ENCODE results near the gene ABHD16B. TPM values are rescaled to one million over a fixed set of nuclear protein-coding genes. Genes with fewer than 3 reads are reported as not detected.

ABHD16B gene
- total and polyA plus RNA-seq, 2 of the 13 experiments (the other 11 are each of a cell fraction or from before 2014, with no cell fraction given) = not detected

DNA sequence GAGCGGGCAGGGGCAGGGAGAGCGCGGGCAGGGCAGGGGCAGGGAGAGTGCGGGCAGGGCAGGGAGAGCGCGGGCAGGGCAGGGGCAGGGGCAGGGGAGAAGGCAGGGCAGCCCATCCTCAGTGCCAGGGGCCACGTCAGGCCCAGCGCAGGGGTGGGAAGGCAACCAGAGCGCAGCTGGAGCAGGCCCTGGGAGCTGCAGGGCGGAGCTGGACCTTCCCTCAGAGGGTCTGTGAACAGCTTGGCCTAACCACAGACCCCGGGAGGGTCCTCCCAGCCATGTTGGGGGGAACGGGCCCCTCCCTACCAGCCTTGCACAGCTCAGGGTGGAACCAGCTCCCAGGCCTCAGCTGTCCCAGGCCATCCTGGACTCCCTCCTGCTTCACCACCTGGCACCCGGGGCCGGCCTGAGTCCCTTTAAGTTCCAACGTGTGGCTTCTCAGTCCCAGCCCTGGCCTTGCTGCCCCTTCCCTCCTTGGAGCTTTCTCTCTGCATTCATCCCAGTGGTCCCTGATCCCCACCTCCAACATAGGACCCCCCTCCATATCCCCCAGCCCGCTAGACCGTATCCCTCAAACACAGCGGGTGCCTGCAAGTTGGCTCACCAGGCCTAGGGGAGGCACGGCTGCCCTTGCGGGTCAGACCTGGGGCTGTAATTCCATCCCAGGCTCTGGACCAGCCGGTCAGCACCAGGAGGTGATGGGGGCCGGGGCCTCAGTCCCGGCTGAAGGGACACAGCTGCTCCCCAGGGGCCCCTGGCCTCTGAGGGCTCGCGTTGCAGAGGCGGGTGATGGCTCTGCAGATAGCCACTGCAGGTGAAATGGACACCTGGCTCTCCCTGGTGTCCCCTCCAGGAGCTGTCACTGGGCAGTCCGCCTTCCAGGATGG, 24.6 kb upstream of the ABHD16B start:
- CTCF ChIA-PET (ENCODE audit: low intra/inter-chr PET ratio, low total read pairs) = no interaction called here
- H3K4me1 ChIP-seq (ENCODE audit: insufficient read depth, low read length) = peaks cover 64% of the 10 kb centered on the region
- POLR2A ChIA-PET = interaction anchor here (1.2 kb wide), 2 partner anchors 11 to 66 kb away, joined by 3 to 6 read pairs; no protein-coding TSS in a partner anchor

More for the DNA sequence above, 24.6 kb upstream of the ABHD16B start:
- TF ChIP-seq MZF1 (CRISPR knock-in tag; IDR thresholded peaks at IDR 0.05; ENCODE audit: borderline replicate concordance) (no peak), ZNF576 (CRISPR knock-in tag; IDR thresholded peaks at IDR 0.05) (0 out of 2 replicates have a peak, but pooled peaks have one; percentile 45), AHR (CRISPR knock-in tag; IDR thresholded peaks at IDR 0.05) (0 out of 2 replicates have a peak, but pooled peaks have one; percentile 1), ZSCAN25 (CRISPR knock-in tag; IDR thresholded peaks at IDR 0.05) (peak; percentile 94), ZNF687 (CRISPR knock-in tag; IDR thresholded peaks at IDR 0.05) (peak; percentile 31)
- TF ChIP-seq, protein P1, sequence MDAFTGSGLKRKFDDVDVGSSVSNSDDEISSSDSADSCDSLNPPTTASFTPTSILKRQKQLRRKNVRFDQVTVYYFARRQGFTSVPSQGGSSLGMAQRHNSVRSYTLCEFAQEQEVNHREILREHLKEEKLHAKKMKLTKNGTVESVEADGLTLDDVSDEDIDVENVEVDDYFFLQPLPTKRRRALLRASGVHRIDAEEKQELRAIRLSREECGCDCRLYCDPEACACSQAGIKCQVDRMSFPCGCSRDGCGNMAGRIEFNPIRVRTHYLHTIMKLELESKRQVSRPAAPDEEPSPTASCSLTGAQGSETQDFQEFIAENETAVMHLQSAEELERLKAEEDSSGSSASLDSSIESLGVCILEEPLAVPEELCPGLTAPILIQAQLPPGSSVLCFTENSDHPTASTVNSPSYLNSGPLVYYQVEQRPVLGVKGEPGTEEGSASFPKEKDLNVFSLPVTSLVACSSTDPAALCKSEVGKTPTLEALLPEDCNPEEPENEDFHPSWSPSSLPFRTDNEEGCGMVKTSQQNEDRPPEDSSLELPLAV (CRISPR knock-in tag; conservative IDR thresholded peaks at IDR 0.05; ENCODE audit: low read depth) = no peak
- no peak overlapping the region for H3K9ac ChIP-seq (ENCODE audit: insufficient read depth, low read depth, low read length)
- H3K4me2 ChIP-seq (ENCODE audit: low read depth, low read length) = no peak overlapping the region
- no TSS peak for BruUV-seq (replicated peaks)
- H3K27ac ChIP-seq (ENCODE audit: extremely low read length, insufficient read depth, low read length) = no peak overlapping the region
- no peaks in the 10 kb centered on the region for H3K79me2 ChIP-seq (ENCODE audit: insufficient read depth, low read length)
- no peaks in the 10 kb centered on the region for H3K36me3 ChIP-seq (replicated peaks in 1 of 2; ENCODE audit: control insufficient read depth in 1 of 2, insufficient read depth in 2 of 2, low read length in 2 of 2)
- H3K27me3 ChIP-seq (ENCODE audit: control insufficient read depth in 1 of 2, insufficient read depth in 2 of 2, low read length in 2 of 2) = peaks cover 21 to 54% of the 10 kb centered on the region in 2 experiments
- no peak overlapping the region for H2AFZ ChIP-seq (ENCODE audit: low read length)
- intact Hi-C loops (cut with micrococcal nuclease; ENCODE audit: unreplicated experiment) = no loop called here
- no peaks in the 10 kb centered on the region for H3K9me3 ChIP-seq (ENCODE audit: low read length)
- 62% methylated on average over 21 of the region's 27 CpGs for WGBS (ENCODE audit: low lambda C conversion rate)
- peak; percentile 3; the same call in 2 of the 3 replicates for ATAC-seq
- DNase-seq (ENCODE audit: low spot score) = no peak
- in situ Hi-C loops (cut with HindIII; ENCODE audit: extremely low pct_ligation_motif_present, low pct_unique_long_range_greater_than_20kb) = no loop called here
- FAIRE-seq = no peak
- no peak overlapping the region for H3K4me3 ChIP-seq (replicated peaks in 1 of 3; ENCODE audit: insufficient read depth in 1 of 3, low read depth in 2 of 3, low read length in 3 of 3)
- H4K20me1 ChIP-seq (ENCODE audit: insufficient read depth, low read length) = no peaks in the 10 kb centered on the region

Data from HepG2 (cell line).